Activated gamma-delta T cell treated with anti-CD3 and anti-CD28 coated beads, Interleukin-2, amount 50 U/mL, for 16 hours (primary cell): ENCODE measurements around the gene CARD14.

Experiments
- DNase-seq: peaks from one replicate; pipeline ENCODE4 v3.0.0-alpha.2; 2020; ENCODE audit warnings: low read depth

CARD14 gene

GRCh38 chr17:80212511-80212910 lies 42.7 kb downstream of the CARD14 start:
- no peak for DNase-seq

GRCh38 chr17:80212962-80213642 lies 43.3 kb downstream of the CARD14 start:
- no peak for DNase-seq

GRCh38 chr17:80213643-80213975 lies 43.8 kb downstream of the CARD14 start:
- no peak for DNase-seq

- no peak for DNase-seq
Measured at GRCh38 chr17:80214012-80214877, 44.4 kb downstream of the CARD14 start.

GRCh38 chr17:80214878-80215210 lies 45.0 kb downstream of the CARD14 start:
- DNase-seq, result no peak

- DNase-seq, result no peak
Measured at GRCh38 chr17:80216473-80217456, 46.9 kb downstream of the CARD14 start.

GRCh38 chr17:80217703-80218362 lies 48.0 kb downstream of the CARD14 start:
- no peak for DNase-seq

GRCh38 chr17:80218391-80218790 lies 48.6 kb downstream of the CARD14 start:
- no peak for DNase-seq

GRCh38 chr17:80219013-80219762 lies 49.4 kb downstream of the CARD14 start:
- DNase-seq, result peak; percentile 93

- no peak for DNase-seq
Measured at GRCh38 chr17:80219763-80220053, 49.9 kb downstream of the CARD14 start.

- peak; percentile 27 for DNase-seq
Measured at GRCh38 chr17:80220054-80220735, 50.4 kb downstream of the CARD14 start, which contains the start of the genes SGSH and SLC26A11. TSS of gene SGSH (minus strand) at chr17:80220333. CDS start at chr17:80220313, 20 bp downstream. TSS of gene SLC26A11 (plus strand) at chr17:80220427. CDS start at chr17:80221561, 1,134 bp downstream.

- no peak for DNase-seq
Measured at GRCh38 chr17:80220736-80221215, 50.9 kb downstream of the CARD14 start.

GRCh38 chr17:80221351-80222105 lies 51.7 kb downstream of the CARD14 start:
- no peak for DNase-seq

- no peak for DNase-seq
Measured at GRCh38 chr17:80222376-80223141, 52.7 kb downstream of the CARD14 start.

GRCh38 chr17:80223142-80223815 lies 53.4 kb downstream of the CARD14 start:
- DNase-seq, result no peak

- no peak for DNase-seq
Measured at GRCh38 chr17:80223838-80224497, 54.1 kb downstream of the CARD14 start.

GRCh38 chr17:80224683-80225082 lies 54.9 kb downstream of the CARD14 start:
- DNase-seq, result no peak

- no peak for DNase-seq
Measured at GRCh38 chr17:80225230-80225629, 55.4 kb downstream of the CARD14 start.
